GM19035 (cell line): ENCODE measurements around the gene SPATA31D3.
"Not testable (repeated sequence)": the region's sequence is repeated elsewhere in the genome, so short reads cannot be mapped to it uniquely, and the experiment has no call there.

ENCODE experiments used
- ATAC-seq: cut with Tn5 transposase; IDR thresholded peaks from one replicate; pipeline ENCODE4 v1.9.1; 2021; ENCODE audit not compliant: unreplicated experiment

The SPATA31D3 gene

DNA sequence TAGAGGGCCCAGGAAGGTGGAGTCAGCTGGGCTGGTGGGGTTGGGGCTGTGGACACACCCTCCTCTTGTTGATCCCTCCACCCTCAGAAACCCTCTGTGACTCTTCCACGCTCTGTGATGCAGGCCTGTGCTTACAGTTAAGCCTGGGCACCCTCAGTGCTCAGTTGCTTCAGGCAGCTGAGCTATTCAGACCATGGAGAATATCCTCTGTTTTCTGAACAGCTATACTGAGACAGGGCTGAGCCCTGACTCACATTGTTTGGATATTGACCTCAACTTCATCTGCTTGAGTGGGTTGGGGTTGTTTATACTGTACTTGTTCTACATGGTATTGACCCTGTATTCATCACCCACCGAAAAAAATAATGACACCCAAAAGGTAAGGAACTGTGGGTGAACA is at the start of gene SPATA31D3:
SPATA31D3 (plus strand) TSS at position 108 of the 400 bp plus-strand sequence; CDS start at position 194, 86 bp downstream.
- ATAC-seq: not testable (repeated sequence)

DNA sequence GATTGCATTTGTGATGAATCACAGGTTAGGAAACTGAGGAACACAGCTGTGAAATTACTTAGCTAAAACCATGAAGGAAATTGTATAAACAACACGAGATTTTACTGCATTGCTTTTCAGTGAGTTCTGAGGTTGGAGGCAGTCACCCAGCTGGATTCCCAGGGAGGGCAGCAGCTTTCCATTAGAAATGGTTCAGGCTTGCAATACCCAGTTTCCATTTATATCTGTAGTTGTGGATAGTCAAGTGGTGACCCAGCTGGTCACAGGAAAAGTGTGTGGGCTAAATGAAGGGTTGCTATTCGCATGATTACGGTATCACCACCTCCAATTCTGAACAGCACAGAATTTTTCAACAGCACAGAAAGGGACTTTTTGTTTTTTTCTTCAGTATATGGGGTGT is 49.4 kb upstream of the SPATA31D3 start:
- no peak for ATAC-seq

DNA sequence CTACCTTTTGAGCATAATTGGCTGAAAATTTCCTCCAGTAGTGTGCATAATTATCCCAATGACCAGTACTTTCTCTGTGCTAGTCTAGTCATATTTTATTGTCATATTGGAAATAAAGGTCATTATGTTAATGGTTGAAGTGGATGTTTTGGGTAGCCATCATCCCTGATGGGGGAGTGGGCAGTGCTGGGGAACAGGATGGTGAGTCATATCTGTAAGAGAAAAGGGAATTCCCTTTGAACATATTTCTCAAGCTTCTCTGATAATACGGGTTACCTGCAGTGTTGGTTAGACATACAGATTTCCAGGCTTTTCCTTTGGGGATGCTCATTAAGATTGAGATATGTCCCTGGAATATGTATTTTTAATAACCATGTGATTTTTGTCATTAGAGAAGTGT is 48.4 kb upstream of the SPATA31D3 start:
- no peak for ATAC-seq

DNA sequence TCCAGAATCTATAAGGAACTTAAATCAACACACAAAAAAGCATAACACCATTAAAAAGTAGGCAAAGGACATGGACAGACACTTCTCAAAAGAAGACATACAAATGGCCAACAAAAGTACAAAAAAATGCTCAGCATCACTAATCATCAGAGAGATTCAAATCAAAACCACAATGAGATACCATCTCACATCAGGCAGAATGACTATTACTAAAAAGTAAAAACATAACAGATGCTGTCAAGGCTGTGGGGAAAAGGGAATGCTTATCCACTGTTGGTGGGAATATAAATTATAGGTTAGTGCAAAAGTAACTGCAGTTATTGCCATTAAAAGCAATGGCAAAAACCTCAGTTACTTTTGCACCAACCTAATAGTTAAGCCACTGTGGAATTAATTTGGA is 47.2 kb upstream of the SPATA31D3 start:
- ATAC-seq: no peak

DNA sequence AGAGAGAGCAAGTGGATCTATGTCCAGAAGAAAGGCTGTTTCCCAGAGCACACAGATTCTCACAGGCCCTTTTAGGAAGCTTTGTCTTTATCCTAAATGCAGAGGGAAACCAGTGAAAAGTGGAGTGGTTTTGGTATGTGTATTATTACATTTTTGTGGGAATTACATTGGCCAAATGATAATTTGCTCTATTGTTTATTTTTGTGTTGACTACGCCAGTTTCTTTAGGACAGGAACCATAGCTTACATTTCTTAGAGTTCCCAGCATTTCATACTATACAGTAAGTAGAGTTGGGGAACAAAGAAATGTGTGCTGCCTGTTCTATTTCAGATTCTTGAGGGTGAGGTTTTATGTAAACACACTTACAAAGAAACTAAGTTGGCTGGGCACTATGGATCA is 44.4 kb upstream of the SPATA31D3 start:
- ATAC-seq: no peak

DNA sequence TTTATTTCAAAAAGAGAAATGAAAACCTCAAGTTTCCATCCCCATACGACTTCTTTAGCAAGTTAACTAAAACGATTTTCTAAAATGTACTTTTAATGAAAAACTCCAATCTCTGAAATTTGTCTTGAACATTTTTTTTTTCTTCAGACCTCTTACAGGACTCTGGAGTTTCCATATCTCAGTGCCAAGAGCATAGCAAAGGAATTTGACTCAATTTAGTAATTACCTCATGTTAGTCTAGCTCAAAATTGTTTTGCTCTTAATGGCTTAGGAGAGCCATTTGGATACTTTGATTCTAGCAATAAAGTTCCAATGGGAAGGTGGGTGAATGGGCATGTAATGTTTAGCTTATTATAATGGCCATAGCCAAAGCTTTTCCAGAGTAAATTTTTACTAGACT is 41.1 kb upstream of the SPATA31D3 start:
- ATAC-seq: no peak

DNA sequence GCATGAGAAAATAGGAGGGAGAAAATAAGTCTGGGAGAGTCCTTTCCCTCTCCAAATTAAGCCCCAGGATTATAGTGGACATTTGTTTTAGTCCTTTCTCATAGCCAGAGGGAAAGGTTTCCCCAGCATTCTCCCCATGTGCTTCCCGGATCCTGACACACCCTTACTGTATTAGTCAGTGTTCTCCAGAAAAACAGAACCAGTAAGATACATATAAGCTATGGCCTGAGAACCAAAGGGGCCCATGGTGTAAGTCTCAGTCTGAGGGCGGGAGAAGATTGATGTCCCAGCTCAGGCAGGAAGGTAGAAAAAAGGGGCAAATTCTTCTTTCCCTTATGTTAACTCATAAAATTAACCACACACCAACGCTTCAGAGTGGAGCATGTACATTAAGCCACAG is 40.7 kb upstream of the SPATA31D3 start:
- no peak for ATAC-seq

DNA sequence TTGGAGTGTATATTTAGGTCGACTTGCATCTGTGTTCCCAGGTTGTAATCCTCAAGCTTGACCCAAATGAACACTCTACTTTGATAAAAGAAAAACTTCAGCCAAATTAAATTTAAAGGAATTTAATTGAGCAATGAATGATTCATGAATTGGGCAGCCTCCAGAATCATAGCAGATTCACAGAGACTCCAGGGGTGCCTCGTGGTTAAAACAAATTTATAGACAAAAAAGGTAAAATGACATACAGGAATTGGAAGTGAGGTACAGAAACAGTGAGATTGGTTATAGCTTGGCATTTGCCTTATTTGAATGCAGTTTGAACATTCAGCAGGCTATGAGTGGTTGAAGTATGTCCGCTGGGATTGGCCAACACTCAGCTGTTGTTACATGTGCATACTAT is 36.6 kb upstream of the SPATA31D3 start:
- ATAC-seq: no peak

DNA sequence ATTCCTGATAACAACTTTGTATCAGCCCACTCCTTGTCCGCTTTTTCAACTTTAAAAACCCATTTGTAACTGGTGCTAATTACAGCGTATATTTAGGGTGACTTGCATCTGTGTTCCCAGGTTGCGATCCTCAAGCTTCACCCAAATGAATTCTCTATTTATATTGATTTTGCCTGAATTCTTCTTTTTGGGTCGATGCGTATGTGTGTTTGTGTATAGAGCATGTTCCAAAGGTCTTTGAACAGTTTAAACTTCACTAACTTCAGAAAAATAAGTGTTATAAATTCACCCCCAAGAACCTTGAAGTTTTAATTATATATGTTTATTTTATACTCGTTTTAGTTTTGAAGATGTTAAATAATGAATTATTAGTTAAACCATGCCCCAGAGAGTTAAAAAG is 31.2 kb upstream of the SPATA31D3 start:
- no peak for ATAC-seq

DNA sequence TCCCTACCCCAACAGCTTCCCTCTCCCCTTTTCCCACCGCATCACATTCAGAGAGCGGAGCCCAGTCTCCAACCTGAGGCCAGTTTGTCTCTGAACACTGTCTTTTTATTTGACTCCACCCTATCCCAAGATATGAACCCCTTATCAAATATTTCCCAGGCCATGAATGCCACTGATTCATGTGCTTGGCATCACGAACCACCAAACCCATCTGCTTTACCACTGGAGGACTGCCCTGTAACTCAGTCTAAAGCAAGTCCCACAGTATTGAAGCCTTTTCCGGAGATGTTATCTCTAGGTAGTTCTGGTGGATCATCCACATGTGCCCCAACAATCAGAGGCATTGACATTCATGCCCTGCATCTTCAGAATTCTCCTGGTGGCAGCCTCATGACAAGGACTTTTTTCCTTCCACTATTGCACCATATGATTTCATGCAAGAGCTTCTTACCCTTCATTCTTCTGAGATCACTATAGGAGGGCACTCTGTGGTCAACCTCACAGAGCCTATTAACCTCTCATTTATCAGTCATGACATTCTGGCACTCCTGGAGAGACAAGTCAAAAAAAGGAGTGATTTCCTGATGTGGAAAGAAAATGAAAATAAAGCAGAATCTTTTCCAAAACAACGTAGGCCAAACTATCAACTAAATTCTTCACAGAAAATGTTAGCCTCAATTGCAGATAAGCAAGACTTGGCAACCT is 27.3 kb upstream of the SPATA31D3 start:
- ATAC-seq: no peak

DNA sequence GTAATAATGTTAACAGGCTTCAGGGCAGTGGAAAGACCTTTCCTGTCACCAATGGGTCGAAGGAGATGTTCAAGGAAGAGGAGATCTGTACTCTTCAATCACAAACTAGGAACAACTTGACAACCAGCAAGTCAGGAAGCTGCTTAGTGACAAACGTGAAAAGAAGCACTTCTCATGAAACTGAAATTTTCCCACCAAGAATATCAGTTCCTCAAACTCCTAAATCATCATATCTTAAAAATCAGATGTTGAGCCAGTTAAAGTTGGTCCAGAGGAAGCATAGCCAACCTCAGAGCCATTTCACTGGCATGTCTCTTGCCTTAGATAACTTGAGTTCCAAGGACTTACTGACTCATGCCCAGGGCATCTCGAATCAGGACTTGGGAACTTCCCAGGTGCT is 24.8 kb upstream of the SPATA31D3 start:
- ATAC-seq: not testable (repeated sequence)

DNA sequence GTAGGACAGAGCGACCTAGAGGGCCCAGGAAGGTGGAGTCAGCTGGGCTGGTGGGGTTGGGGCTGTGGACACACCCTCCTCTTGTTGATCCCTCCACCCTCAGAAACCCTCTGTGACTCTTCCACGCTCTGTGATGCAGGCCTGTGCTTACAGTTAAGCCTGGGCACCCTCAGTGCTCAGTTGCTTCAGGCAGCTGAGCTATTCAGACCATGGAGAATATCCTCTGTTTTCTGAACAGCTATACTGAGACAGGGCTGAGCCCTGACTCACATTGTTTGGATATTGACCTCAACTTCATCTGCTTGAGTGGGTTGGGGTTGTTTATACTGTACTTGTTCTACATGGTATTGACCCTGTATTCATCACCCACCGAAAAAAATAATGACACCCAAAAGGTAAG is 15.0 kb upstream of the SPATA31D3 start, which contains the start of gene SPATA31D4:
SPATA31D4 (plus strand) TSS at position 124 of the 400 bp plus-strand sequence; CDS start at position 210, 86 bp downstream.
- not testable (repeated sequence) for ATAC-seq

DNA sequence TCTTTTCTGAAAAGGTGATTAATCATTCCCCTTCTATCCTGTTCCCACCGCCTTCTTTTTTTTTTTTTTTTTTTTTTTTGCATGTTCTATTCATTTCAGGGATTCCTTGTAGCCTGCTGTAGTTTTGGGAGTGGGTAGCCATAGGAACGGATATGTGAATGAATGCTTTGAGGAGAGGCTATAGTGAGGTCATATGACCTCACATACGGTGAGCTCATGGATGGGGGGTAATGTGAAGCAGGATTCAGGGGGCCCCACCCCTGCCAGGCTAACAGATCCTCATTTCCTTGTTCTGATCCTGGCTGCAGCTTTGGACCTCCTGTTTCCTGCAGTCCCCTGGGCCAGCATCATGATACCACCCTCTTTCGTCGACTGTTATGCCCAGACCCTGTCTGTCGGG is 13.2 kb upstream of the SPATA31D3 start:
- not testable (repeated sequence) for ATAC-seq

DNA sequence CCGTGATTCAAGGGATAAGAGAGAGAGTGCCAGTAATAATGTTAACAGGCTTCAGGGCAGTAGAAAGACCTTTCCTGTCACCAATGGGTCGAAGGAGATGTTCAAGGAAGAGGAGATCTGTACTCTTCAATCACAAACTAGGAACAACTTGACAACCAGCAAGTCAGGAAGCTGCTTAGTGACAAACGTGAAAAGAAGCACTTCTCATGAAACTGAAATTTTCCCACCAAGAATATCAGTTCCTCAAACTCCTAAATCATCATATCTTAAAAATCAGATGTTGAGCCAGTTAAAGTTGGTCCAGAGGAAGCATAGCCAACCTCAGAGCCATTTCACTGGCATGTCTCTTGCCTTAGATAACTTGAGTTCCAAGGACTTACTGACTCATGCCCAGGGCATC is 9.8 kb upstream of the SPATA31D3 start:
- ATAC-seq: not testable (repeated sequence)

DNA sequence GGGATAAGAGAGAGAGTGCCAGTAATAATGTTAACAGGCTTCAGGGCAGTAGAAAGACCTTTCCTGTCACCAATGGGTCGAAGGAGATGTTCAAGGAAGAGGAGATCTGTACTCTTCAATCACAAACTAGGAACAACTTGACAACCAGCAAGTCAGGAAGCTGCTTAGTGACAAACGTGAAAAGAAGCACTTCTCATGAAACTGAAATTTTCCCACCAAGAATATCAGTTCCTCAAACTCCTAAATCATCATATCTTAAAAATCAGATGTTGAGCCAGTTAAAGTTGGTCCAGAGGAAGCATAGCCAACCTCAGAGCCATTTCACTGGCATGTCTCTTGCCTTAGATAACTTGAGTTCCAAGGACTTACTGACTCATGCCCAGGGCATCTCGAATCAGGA is 5.3 kb downstream of the SPATA31D3 start:
- ATAC-seq: not testable (repeated sequence)

DNA sequence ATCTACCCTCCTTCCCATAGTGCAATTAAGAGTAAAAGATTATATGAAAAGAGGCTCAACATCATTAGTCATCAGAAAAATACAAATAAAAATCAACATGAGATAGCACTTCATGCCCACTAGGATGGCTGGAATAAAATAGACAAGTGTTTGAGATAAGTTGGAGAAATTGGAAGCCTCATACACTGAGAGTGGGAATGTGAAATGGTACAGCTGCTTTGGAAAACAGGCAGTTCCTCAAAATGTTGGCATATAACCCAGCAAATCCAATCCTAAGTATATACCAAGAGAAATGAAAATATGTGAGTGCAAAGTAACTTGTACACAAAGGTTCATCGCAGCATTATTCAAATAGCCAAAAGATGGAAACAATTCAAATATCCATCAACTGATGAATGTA is 9.8 kb downstream of the SPATA31D3 start:
- no peak for ATAC-seq

DNA sequence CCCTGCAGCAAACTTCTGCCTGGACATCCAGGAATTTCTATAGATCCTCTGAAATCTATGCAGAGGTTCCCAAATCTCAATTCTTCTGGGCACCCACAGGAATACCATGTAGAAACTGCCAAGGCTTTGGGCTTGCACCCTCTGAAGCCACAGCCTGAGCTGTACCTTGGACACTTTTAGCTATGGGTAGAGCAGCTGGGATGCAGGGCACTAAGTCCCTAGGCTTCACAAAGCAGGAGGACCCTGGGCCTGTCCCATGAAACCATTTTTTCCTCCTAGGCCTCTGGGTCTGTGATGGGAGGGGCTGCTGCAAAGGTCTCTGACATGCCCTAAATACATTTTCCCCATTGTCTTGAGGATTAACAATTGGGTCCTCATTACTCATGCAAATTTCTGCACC is 12.3 kb downstream of the SPATA31D3 start:
- ATAC-seq: no peak

DNA sequence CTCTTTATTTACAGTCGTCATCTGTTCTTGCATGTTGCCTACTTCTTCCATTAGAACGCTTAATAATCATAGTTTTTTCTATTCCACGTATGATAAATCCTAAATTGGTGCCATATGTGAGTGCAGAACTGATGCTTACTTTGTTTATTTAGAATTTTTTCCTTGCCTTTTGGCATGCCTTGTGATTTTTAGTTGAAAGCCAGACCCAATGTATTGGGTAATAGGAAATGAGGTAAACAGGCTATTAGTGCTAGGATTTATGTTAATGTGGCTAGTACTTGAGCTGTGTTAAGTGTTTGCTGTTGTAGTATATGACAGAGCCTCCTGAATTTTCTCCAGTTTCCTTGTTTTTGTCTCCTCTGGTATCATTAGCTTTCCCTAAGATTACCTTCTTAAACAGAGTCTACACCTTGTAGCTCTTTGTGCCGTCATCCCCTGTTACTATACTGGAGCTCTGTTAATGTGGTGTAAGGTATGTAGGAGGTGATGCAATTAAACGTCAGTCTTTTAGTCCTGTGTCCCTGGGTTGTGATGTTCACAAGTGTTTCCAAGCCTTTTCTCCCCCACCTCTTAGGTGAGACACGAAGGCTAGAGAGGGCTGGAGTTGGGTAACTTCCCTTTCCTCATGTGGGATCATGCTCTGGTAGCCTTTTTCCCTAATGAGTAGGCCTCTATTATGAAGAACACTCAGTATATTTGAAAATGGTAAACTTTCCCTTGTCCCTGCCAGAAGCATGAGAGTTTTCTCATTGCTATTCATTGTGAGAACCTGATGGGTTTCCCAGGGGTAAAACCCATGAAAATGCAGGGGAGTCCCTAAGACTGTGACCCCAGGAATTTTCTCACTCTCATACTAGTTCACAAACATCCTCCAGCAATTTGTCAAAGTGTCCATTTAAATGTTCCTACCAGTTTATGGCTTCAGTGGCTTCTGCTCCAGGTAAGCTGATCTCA is 21.2 kb downstream of the SPATA31D3 start:
- no peak for ATAC-seq

DNA sequence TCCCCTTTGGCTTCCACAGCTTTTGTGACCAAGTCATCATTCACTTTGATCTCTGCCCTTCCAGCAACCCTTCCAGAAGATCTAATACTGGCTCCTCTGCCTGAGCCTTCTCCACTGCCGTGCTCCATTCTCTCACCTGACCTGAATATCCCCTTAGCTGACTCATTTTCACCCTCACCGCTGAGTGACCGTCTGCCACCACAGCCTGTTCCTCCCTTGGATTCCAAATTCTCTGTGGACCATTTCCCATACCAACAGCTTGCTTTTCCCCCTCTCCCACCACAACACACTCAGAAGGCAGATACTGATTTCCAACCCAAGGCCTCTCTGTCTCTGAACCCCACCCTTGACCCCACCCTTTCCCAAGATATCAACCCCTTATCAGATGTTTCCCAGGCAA is 24.7 kb downstream of the SPATA31D3 start:
- ATAC-seq: no peak

DNA sequence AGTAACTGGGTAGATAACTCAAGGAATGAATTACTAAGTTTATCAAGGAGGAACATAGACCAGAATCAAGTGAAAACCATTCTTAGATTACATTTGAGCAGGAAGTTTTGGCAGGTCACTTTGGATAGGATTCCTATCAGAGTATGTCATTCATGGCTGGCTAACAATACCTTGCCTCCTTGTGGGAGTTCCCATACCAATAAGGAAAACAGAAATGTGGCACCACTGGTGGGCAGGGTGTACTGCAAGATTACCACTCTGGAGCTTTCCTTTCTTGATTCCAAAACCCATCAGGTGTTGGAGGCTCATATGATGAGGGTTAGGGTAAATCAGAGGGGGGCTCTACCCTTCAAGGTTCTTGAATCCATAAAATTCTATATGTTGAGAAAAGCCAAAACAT is 26.7 kb downstream of the SPATA31D3 start:
- no peak for ATAC-seq

DNA sequence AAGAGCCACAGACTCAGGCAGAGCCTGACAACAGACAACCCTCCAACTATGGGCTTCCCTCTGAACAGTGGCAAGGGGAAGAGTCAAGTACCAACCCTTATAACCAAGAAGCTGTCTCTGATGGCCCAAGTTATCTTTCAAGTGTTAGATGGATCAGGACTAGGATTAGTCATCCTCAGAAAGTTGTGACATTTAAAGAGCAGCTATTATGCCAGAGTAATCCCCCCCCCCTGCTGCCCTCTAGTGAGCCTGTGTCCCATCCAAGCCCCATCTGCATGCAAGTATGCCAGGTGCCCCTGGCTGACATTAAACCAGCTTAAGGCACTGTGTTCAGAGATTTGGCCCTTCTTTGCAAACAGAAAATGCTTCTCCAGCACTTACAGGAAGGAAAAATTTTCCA is 28.4 kb downstream of the SPATA31D3 start:
- no peak for ATAC-seq

DNA sequence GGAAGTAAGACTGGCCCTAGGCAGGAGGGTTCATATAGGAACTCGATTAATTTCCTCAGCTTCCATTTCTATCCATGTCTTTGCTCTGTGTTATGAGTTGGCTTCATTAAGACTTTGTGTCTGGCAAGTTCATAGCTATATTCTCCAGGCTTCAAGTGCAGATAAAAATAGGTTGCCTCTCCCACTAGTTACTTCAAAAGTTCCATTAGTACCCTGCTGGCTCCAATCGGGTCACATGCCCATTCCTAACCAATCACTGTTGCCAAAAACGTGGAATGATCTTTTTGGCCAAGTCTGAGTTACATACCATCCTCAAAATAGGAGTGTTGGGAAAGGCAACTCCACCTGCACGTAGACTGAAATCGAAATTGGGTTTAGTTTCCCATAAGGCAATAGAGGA is 31.5 kb downstream of the SPATA31D3 start:
- ATAC-seq: no peak
